ENCODE results near the gene IGSF5.
"Not testable (repeated sequence)": the region's sequence is repeated elsewhere in the genome, so short reads cannot be mapped to it uniquely, and the experiment has no call there.

The IGSF5 gene

GRCh38 chr21:39738566-39738965 is 6.4 kb upstream of the IGSF5 start:
- no peak for DNase-seq (ENCODE audit: low read depth)

GRCh38 chr21:39739531-39739930 is 5.5 kb upstream of the IGSF5 start:
- DNase-seq (ENCODE audit: low read depth): not testable (repeated sequence)

DNA sequence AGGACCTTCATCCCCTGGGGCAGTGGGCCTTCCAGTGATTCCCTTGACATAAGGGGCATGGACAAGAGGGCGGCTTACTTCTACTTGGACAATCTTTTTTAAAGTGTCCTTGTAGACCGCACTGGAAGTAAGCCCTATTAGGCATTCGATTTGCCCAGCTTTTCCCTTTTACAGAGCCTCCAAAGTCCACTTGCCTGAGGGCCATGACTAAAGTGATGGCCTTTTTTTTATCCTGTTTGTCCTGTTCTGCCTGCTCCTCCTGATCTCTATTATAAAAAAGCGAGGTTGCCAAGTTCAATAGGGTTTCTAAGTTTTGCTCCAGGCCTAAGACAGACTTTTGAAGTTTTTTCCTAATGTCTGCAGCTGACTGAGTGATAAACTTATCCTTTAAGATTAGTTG is 2.4 kb upstream of the IGSF5 start:
- not testable (repeated sequence) for DNase-seq (ENCODE audit: low read depth)

DNA sequence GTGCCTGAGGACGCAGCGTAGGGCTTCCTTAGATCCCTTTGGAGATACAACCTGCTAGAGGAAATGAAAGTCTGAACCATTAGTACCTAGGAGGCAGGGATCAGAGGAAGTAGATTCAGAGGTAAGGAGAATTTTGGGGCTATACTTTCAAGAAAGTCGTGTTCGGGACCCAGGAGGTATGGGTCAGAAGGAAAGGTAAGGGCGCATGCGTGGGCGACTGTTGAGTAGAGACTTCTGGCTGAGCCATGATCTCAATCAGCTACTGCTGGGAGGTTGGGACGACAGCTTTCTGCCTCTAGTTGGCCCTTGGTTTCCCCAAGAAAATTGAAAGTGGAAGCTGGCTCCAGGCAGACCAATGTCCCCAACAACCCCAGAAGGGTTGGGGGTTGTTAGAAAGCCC is 349 bp downstream of the IGSF5 start:
- DNase-seq (ENCODE audit: low read depth): not testable (repeated sequence)

- no peak for DNase-seq (ENCODE audit: low read depth)
These were observed 5.7 kb downstream of the IGSF5 start for GRCh38 chr21:39750670-39751069.

DNA sequence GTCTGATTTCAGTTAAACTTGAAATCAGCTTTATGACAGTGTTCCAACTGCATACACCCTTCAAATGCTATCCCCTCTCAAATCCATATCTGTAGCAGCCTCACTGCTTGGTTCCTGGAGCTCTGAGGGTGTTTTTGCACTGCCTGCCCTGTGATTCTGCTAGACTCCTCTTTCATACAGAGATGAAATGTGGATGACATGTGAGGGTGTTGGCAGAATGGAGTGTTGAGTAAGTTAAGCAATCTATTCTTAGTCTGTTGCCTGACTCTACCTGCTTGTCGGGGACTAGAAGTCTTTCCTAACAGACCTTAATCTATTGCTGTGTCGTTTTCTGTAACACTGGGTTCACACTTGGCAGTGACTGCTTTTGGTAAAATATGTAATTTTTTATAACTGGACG is 9.8 kb downstream of the IGSF5 start:
- DNase-seq (ENCODE audit: low read depth): no peak

GRCh38 chr21:39756285-39756684 is 11.3 kb downstream of the IGSF5 start:
- no peak for DNase-seq (ENCODE audit: low read depth)

DNA sequence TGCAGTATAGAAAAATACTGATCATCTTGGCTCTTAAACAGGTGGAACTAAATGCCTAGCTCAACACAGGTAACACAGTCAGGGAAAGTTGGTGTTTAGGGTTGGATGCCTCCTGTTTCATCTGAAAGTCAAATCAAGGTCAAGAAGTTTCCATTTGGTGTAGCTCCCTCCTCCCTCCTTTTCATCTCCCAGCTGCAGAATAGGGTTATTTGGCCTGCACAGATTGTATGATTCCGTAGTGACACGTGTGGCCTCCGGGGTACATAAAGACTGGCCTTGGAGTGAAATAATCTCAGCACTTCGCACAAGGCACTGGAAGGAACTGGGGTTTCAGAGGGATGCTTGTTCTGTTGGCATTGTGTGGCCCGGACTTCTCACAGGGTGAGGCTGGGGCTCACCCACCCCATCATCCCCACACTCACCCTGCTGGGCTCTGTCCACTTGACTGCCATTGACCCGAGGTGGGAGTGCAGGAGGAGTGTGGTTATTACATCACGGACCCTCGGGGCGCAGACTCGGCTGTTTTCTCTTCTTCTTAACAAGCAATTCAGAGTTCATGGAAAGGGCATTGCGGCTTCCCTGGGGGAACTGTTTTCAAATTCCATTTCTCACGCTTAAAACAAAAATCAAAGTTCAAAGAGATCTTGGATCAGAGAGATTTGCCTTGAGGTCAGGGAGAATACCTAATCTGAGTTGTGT is 18.4 kb downstream of the IGSF5 start:
- peak; percentile 24 for DNase-seq (ENCODE audit: low read depth)

GRCh38 chr21:39774227-39774626 is 29.2 kb downstream of the IGSF5 start:
- no peak for DNase-seq (ENCODE audit: low read depth)

DNA sequence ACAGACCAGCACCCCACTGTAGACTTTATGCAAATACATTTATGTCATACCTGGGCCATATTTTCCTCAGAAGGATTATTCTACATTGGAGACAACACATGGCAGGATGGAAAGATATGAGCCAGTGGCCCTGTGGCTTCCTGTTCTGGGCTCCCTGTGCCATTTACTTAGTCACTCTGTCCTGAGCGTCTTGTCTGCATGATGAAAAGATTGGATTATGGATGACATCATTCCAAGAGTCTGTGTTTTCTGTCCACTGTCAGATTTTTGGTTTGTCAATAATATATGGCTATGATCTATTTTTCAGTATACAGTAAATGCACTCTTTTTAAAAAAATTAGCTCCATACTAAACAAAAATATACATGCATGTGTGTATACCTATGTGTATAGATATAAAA is 30.8 kb downstream of the IGSF5 start:
- DNase-seq (ENCODE audit: low read depth): no peak

DNA sequence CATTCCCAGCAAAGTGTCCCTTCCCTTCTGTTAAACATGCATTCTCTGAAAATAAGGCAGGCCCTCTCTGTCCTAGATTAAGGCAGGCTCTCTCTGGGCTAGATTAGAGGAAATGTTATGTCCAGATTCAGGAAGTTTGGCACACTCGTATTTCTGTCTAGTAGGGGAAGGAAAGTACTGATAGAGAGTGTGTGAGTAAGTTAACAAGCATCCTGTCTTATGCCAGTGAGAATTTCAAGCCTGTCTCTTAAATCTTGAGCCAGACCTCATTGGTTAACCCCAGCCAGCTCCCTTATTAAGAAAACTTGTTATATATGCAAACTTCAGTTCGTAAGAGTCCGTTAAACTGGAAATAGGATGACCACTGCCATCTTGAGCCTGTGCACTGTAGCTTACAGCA is 31.6 kb downstream of the IGSF5 start:
- DNase-seq (ENCODE audit: low read depth): peak; percentile 44

DNA sequence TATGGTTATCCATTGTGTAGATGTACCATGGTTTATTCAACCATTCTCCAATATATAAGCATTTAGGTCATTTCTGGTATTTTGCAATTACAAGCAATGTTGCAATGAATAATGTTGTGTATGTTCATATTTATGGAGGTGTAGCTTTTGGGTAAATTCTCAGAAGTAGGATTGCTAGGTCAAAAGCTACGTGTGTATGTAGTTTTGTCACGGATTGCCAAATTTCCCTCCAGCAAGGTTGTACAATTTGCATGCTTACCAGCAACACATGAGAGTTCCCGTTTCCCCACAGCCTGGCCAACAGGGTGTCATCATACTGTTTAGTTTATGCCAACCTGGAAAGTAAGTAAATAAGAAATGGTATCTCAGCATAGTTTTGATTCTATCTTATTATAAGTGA is 36.3 kb downstream of the IGSF5 start:
- no peak for DNase-seq (ENCODE audit: low read depth)

GRCh38 chr21:39788383-39788782 is 43.4 kb downstream of the IGSF5 start:
- DNase-seq (ENCODE audit: low read depth): peak; percentile 78

DNA sequence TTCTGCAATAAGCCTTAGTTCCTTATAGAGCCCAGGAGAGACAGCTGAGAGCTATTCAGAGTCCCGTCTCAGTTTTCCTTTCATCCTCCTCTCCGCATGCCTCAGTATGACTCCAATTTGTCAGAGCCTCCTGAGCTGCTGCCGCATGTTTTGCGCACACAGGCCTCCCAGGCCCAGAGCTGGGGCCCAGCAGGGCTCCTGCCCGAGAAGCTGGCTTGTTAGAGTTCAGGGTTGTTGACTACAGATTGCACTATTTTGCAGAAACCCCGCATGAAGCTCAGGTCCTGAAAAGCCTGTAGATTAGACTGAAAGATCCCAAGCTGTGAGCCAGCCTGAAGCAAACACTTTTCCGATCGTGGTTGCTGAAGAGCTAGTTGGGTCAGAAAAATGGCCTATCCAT is 51.5 kb downstream of the IGSF5 start:
- DNase-seq (ENCODE audit: low read depth): no peak

GRCh38 chr21:39799178-39799577 is 54.2 kb downstream of the IGSF5 start:
- no peak for DNase-seq (ENCODE audit: low read depth)

DNA sequence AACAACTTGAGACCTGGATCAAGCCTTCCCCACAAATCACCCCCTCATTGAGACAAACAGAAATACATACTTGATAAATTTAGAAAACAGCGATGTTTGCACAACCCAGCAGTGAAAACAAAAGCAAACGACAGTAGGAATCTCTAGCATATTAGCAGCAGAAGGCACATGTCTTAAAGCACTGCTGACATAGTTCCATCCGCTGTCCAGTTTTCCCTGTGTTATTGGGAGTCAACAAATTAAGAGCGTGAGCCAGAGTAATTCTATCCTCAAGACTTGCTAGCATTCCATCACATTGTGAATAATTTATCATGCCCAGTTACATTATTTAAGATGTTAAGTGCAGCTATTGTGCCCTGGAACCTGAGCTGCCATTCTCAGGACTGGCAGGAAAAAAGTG is 55.3 kb downstream of the IGSF5 start:
- no peak for DNase-seq (ENCODE audit: low read depth)

- no peak for DNase-seq (ENCODE audit: low read depth)
These were observed 57.2 kb downstream of the IGSF5 start for GRCh38 chr21:39802217-39802616.

DNA sequence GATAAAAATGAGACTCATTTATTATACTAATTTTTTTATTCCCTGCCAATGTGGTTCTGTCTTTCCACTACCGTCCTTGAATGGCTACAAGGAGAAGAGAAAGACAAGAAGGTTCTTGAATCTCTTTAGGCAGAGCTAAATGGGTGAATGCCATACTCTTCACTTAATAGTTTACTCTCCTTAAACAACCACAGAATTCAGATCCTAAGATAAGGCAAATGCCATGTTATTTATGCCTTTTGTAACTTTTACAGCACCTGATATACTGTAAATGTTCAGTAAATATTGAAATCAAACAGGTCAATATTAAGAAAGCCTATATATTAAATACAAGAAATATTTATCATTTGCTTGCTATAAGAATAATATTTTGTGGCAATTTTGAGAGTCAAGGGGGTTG is 58.4 kb downstream of the IGSF5 start:
- no peak for DNase-seq (ENCODE audit: low read depth)

- DNase-seq (ENCODE audit: low read depth): no peak
These were observed 59.3 kb downstream of the IGSF5 start for GRCh38 chr21:39804240-39804639.

GRCh38 chr21:39805983-39806382 is 61.0 kb downstream of the IGSF5 start:
- DNase-seq (ENCODE audit: low read depth): no peak

GRCh38 chr21:39807738-39808137 is 62.8 kb downstream of the IGSF5 start:
- DNase-seq (ENCODE audit: low read depth): no peak

GRCh38 chr21:39809936-39810335 is 65.0 kb downstream of the IGSF5 start:
- no peak for DNase-seq (ENCODE audit: low read depth)

DNA sequence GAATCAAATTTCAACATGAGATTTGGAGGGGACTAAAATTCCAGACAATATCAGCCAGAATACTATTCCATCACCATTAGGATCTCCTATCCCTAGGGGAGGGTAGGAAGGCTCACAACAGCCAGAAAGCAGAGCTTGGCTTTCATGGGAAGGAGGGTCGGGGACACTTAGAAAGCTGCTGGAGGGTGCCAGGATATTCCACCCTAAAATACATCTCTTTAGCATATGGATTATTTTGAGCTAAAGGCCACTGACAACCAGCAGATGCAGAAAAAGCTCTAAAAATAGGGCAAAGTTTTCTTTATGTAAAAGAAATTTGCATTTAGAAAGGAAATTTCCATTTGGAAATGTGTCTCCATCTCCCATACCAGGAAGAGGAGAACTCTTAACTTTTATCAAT is 68.0 kb downstream of the IGSF5 start:
- no peak for DNase-seq (ENCODE audit: low read depth)

DNA sequence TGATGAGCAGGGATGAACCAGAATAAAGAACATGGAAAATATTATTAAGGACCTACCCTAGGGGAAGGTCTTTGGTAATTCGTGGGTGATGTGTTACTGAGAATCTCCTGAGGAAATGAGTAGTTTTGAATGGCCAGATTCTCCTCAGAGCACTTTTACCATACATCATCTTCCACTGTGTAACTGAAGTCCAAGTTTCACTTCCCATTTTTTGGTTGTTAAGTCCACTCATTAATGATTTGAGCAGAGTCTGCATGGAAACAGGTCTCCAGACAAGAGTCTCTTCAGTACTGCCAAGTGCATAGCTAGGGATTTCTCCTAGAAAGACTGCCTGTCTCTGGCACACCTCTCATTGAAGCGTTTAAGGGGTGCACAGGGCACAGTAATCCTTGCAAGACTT is 73.6 kb downstream of the IGSF5 start:
- DNase-seq (ENCODE audit: low read depth): no peak

GRCh38 chr21:39822042-39822441 is 77.1 kb downstream of the IGSF5 start:
- no peak for DNase-seq (ENCODE audit: low read depth)
